Activated naive CD8-positive, alpha-beta T cell treated with anti-CD3 and anti-CD28 coated beads, Interleukin-2, amount 10 ng/mL, durations not matched to agents 7 days and 5 days (primary cell): Measurements from ENCODE around the gene ZNF281. TPM values are rescaled to one million over a fixed set of nuclear protein-coding genes. Genes with fewer than 3 reads are reported as not detected.

Experiments
- ATAC-seq: fragments of 150-1000 bp; cut with Tn5 transposase; one replicate; pipeline ENCODE4 v1.10.0; 2021; ENCODE audit warnings: low read depth, moderate library complexity
- POLR2A ChIA-PET: fragments of 350-600 bp; sonication (Branson Sonifier 250); formaldehyde crosslinking; loops from one replicate; lab custom pipeline; 2021; ENCODE audit warnings: antibody characterized with exemption; lab: Charles Lee
- DNase-seq: peaks from one replicate; pipeline ENCODE4 v3.0.0; 2021
- H3K27ac Mint-ChIP-seq: one replicate; pipeline ENCODE4 v1.8.0; 2022; ENCODE audit warnings: mild to moderate bottlenecking, mixed read lengths
- H3K27me3 Mint-ChIP-seq: one replicate; pipeline ENCODE4 v1.8.0; 2022; ENCODE audit warnings: mild to moderate bottlenecking, moderate library complexity, mixed read lengths
- H3K36me3 Mint-ChIP-seq: one replicate; pipeline ENCODE4 v1.8.0; 2021; ENCODE audit warnings: mild to moderate bottlenecking, mixed read lengths
- H3K4me1 Mint-ChIP-seq: one replicate; pipeline ENCODE4 v1.8.0; 2021; ENCODE audit warnings: mixed read lengths
- H3K4me3 Mint-ChIP-seq: one replicate; pipeline ENCODE4 v1.8.0; 2022; ENCODE audit warnings: mild to moderate bottlenecking, moderate library complexity, mixed read lengths
- H3K9me3 Mint-ChIP-seq: one replicate; pipeline ENCODE4 v1.8.0; 2021; ENCODE audit warnings: mixed read lengths
- total RNA-seq, 2 experiments: library from RNA; stranded (reverse); gene quantifications; one replicate each; pipeline ENCODE4 v1.2.3, GENCODE V29; 2021

Gene ZNF281
- total RNA-seq, 2 experiments from 2014 or later: 17.2 to 18.1 TPM

DNA sequence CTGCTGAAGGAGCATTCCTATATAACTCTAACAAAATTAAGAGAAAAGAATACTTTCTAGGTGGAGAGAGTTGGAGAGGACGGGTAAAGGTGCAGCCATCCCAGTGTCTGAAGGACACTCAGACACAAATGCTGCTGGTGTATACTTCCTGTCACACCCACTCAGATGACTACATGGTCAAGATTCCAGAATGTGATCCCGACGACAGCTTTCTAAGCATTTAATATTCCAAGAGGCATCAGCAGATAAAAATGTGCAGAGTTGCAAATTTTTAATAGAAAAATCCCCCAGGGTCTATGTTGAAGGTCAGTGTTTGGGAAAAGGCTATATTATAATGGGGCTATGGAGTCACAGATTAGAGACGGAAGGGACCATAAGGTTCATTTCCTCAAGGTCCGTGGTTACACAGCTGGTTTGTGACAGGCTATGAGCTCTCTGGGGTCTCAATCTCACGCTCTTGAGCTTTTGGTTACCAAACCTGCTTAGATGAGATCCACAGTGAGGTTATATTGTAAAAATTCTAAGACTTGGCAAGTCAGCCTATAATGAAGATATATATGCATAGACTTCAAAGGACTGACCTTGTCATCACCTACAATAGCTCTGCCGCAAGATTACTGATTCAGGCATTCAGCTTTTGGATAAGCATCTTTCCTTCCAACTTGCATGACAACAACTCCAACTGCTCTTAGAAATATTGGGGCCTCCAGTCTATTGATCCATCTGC lies 35.1 kb downstream of the ZNF281 start:
- H3K27me3 Mint-ChIP-seq: no peaks in the 10 kb centered on the region
- POLR2A ChIA-PET: no interaction called here
- H3K27ac Mint-ChIP-seq: no peak overlapping the region
- H3K4me3 Mint-ChIP-seq: no peak overlapping the region
- no peak for ATAC-seq
- DNase-seq: no peak
- peaks cover 5% of the 10 kb centered on the region for H3K36me3 Mint-ChIP-seq
- peaks cover 7% of the 10 kb centered on the region for H3K9me3 Mint-ChIP-seq
- peaks cover 9% of the 10 kb centered on the region for H3K4me1 Mint-ChIP-seq

- Mint-ChIP-seq H3K36me3 (peaks cover 5% of the 10 kb centered on the region), H3K27me3 (no peaks in the 10 kb centered on the region), H3K4me3 (no peak overlapping the region), H3K9me3 (peaks cover 7% of the 10 kb centered on the region), H3K27ac (no peak overlapping the region), H3K4me1 (peaks cover 9% of the 10 kb centered on the region)
- POLR2A ChIA-PET: no interaction called here
- ATAC-seq (no peak), DNase-seq (no peak)
Observed at GRCh38 chr1:200373811-200374231, 36.0 kb downstream of the ZNF281 start.

DNA sequence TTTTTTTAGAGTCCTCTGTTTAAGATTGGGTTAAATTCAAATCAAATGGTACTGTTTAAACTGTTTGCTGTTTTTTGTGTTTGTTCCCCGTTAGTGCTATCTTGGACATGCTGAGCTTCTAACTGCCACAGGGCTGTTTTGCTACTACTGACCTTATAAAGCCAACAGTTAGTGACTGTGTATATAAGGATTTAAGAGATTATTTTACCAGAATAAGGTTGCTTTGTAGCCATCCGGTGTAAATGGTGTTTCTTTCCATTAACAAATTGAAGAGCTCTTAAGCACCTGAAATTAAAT lies 37.0 kb downstream of the ZNF281 start:
- DNase-seq (no peak), ATAC-seq (no peak)
- Mint-ChIP-seq H3K9me3 (peaks cover 7% of the 10 kb centered on the region), H3K4me3 (no peak overlapping the region), H3K27me3 (no peaks in the 10 kb centered on the region), H3K27ac (no peak overlapping the region), H3K4me1 (peaks cover 7% of the 10 kb centered on the region), H3K36me3 (peaks cover 5% of the 10 kb centered on the region)
- POLR2A ChIA-PET: no interaction called here

- H3K27ac Mint-ChIP-seq: no peak overlapping the region
- POLR2A ChIA-PET: no interaction called here
- peaks cover 5% of the 10 kb centered on the region for H3K36me3 Mint-ChIP-seq
- H3K27me3 Mint-ChIP-seq: no peaks in the 10 kb centered on the region
- peaks cover 5% of the 10 kb centered on the region for H3K4me1 Mint-ChIP-seq
- H3K9me3 Mint-ChIP-seq: peaks cover 7% of the 10 kb centered on the region
- DNase-seq: no peak
- H3K4me3 Mint-ChIP-seq: no peak overlapping the region
- ATAC-seq: no peak
Observed at GRCh38 chr1:200372095-200372884, 37.5 kb downstream of the ZNF281 start.

DNA sequence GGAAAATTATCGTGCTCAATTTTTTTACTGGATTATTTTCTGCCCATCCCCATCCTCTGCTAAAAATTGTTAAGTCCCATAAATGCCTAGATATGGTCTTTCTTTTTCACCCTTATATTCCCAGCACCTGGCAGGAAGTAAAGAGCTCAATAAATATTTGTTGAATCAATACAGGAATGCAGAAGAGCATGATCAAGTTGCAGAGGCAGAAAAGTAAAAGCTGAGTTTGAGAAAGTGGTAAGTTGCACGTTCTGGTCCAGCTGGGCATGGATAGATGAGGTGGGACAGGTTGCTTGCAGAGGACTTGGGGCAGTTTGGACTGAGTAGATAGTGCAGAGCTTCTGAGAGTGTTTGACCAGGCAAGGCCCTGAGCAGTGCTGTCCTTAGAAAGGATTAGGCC lies 40.1 kb downstream of the ZNF281 start:
- POLR2A ChIA-PET: no interaction called here
- Mint-ChIP-seq H3K4me1 (no peaks in the 10 kb centered on the region), H3K36me3 (no peaks in the 10 kb centered on the region), H3K27me3 (no peaks in the 10 kb centered on the region), H3K27ac (no peak overlapping the region), H3K4me3 (no peak overlapping the region), H3K9me3 (no peaks in the 10 kb centered on the region)
- DNase-seq (no peak), ATAC-seq (no peak)

DNA sequence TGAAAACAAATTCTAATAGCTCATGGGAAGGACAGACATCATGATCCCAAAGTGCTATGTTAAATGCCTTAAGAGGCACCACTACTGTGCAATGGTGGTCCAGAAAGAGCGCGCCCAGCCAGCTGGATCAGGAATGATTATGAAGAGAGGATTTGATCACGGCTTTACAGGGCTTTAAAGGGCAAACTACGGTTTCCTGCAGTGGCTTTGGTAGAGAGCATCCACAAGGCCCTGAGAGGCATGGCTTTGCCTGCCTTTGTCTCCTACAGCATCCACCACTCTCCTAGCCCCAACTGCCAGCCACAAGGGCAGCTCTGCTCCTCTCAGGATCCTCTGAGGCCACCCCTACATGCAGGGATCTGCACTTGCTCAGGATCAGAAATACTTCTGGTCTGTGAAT lies 40.7 kb downstream of the ZNF281 start:
- ATAC-seq: no peak

DNA sequence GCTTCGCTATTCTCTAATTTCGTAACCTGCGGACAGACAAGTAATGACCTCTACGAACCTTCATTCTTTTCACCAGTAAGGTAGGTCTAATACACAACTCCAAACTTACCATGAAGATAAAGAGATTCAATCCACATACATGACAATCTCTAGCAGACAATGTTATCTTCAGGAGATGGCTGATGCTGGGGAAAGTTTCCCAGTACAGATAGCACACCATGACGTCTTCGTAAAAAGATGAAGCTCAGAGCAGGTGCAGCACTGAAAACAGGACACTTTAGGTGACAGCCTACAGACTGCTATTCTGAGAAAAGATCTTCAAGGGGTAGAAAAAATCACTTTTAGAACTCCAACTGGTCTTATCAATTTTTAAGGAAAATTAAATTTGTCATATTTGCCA lies 41.3 kb downstream of the ZNF281 start:
- Mint-ChIP-seq H3K9me3 (no peaks in the 10 kb centered on the region), H3K27me3 (peaks cover 2% of the 10 kb centered on the region), H3K36me3 (no peaks in the 10 kb centered on the region), H3K27ac (no peak overlapping the region), H3K4me1 (peaks cover 2% of the 10 kb centered on the region), H3K4me3 (no peak overlapping the region)
- POLR2A ChIA-PET: no interaction called here
- DNase-seq: no peak
- no peak for ATAC-seq

More for the DNA sequence above, 40.7 kb downstream of the ZNF281 start:
- peaks cover under 1% of the 10 kb centered on the region for H3K27me3 Mint-ChIP-seq
- peaks cover under 1% of the 10 kb centered on the region for H3K4me1 Mint-ChIP-seq
- POLR2A ChIA-PET: no interaction called here
- no peaks in the 10 kb centered on the region for H3K9me3 Mint-ChIP-seq
- no peak overlapping the region for H3K27ac Mint-ChIP-seq
- DNase-seq: no peak
- H3K4me3 Mint-ChIP-seq: no peak overlapping the region
- H3K36me3 Mint-ChIP-seq: no peaks in the 10 kb centered on the region

DNA sequence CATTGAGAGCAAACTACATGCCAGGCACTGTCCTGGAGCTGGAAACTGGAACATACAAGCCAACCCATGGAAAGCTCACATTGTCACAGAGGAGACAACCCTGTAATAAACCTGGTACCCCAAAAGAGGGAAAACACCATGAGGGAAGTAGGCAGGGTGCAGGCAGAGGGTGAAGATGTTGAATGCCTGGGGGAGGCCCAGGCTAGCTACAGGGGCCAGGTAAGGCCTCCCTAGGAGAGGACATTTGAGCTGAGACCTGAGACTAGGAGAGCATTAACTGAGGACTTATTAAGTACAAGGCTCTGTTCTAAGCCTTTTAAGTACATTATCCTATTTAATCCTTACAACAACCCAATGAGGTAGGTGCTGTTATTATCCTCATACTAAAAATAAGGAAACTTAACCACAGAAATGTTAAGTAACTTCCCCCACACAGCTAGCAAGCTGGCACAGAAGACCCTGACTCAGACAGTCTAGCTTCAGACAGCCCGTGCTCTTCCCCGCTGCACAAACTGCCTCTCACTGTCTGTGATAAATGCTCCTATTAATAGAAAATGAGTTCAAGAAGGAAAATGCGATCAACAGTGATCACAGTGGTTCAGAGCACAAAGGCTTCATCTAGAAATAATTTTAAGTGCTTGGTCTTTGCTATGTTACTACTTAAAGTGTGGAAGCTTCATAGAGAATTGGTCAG lies 41.8 kb downstream of the ZNF281 start:
- DNase-seq: no peak
- no peak for ATAC-seq
- Mint-ChIP-seq H3K27me3 (peaks cover 2% of the 10 kb centered on the region), H3K4me1 (peaks cover 3% of the 10 kb centered on the region), H3K36me3 (no peaks in the 10 kb centered on the region), H3K9me3 (no peaks in the 10 kb centered on the region), H3K4me3 (no peak overlapping the region), H3K27ac (no peak overlapping the region)
- POLR2A ChIA-PET: no interaction called here

DNA sequence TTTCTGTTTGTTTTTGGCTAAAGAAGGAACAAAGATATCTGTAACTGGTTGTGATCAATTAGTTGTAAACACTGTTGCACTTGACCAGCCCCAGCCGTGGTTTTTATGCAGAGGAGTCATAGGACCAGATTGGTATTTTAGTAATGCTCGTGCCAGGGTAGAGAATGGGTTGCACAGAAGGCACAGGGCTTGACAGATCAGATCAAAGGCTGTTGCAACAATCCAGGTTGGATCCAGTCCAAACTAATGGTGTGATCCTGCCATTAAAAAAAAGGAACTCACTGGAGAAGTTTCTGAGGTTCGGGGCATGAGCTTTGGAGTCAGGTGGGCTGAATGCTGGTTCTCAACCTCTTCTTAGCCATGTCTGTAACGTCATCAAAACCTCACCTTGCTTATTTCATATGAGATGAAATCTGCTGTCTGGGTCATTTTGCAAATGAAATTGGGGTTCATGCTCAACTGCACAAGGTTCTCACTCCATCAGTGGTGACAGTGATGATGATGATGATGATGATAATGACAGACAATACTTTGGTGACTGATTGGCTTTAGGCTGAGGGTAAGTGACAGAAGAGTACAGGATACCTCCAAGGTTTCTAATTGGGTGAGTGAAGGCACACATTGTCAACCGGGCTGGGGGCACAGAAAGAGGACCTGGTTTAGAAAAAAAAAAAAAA lies 43.1 kb downstream of the ZNF281 start:
- Mint-ChIP-seq H3K27me3 (peaks cover 2% of the 10 kb centered on the region), H3K36me3 (no peaks in the 10 kb centered on the region), H3K9me3 (no peaks in the 10 kb centered on the region), H3K4me3 (no peak overlapping the region), H3K4me1 (peaks cover 3% of the 10 kb centered on the region), H3K27ac (no peak overlapping the region)
- ATAC-seq (no peak), DNase-seq (no peak)
- POLR2A ChIA-PET: no interaction called here

DNA sequence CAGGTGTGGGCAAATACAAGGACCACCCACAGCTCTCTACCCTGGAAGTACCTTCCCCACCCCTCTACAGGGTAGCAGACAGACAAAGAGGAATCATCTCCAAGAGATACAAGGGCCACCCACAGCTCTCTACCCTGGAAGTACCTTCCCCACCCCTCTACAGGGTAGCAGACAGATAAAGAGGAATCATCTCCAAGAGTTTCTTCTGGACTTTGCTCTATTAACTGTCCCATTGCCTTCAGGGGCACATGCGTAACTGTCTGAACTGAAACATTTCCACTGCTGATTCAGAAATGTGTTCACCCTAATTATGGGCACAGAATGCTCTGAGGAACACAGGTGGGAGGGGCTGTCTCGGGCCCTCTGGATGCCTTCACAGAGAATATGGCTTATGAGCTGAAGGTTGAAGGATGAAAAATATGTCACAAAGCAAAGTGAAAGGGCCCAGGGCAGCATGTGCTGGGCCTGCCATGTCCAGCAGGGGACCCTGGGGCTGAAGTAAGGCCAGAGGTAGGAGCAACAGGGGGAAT lies 43.9 kb downstream of the ZNF281 start:
- H3K9me3 Mint-ChIP-seq: no peaks in the 10 kb centered on the region
- no peaks in the 10 kb centered on the region for H3K36me3 Mint-ChIP-seq
- DNase-seq (no peak), ATAC-seq (no peak)
- H3K4me3 Mint-ChIP-seq: no peak overlapping the region
- peaks cover 3% of the 10 kb centered on the region for H3K4me1 Mint-ChIP-seq
- peaks cover 2% of the 10 kb centered on the region for H3K27me3 Mint-ChIP-seq
- H3K27ac Mint-ChIP-seq: no peak overlapping the region
- POLR2A ChIA-PET: no interaction called here

- no peak for DNase-seq
- peaks cover 2% of the 10 kb centered on the region for H3K27me3 Mint-ChIP-seq
- no peak overlapping the region for H3K27ac Mint-ChIP-seq
- ATAC-seq: no peak
- no peaks in the 10 kb centered on the region for H3K36me3 Mint-ChIP-seq
- H3K4me3 Mint-ChIP-seq: no peak overlapping the region
- H3K4me1 Mint-ChIP-seq: peaks cover 3% of the 10 kb centered on the region
- H3K9me3 Mint-ChIP-seq: no peaks in the 10 kb centered on the region
- POLR2A ChIA-PET: no interaction called here
Observed at GRCh38 chr1:200364831-200365230, 45.0 kb downstream of the ZNF281 start.

DNA sequence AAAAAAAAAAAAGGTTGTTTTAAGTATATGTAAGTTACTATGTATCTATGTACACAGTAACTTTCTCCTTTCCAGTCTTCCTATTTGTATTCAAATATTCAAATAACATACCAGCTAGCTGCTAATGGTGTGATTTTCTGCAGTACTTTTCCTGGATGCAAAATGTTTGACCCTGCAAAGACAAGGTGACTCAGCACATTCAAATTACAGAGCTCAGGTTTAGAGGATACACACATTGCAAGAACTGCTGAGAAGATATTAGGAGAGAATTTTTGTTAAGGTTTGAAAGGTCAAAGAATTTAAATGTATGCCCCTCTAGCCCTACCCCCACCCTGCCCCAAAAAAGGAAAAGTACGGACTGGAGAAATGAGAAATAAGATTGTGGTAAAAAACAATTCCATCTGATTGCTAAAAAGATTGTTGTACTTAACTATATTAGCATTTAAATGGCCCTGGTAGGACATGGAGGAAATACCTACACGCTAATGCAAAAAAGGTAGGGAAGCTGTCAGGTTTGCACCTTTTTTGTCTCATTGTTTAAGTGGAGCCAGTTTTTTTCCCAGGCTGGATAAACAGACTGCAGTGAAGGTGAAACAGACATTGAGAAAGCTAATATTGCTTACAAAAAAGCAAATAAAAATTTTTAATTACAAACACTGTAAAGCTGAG lies 45.6 kb downstream of the ZNF281 start:
- no peak for ATAC-seq
- H3K4me1 Mint-ChIP-seq: peaks cover 3% of the 10 kb centered on the region
- DNase-seq: no peak
- no peaks in the 10 kb centered on the region for H3K36me3 Mint-ChIP-seq
- H3K27me3 Mint-ChIP-seq: peaks cover 2% of the 10 kb centered on the region
- H3K9me3 Mint-ChIP-seq: no peaks in the 10 kb centered on the region
- H3K4me3 Mint-ChIP-seq: no peak overlapping the region
- POLR2A ChIA-PET: no interaction called here
- H3K27ac Mint-ChIP-seq: no peak overlapping the region
